ENCODE results near the gene TBC1D2. TPM values are rescaled to one million over a fixed set of nuclear protein-coding genes. Genes with fewer than 3 reads are reported as not detected.

Gene TBC1D2
- total and polyA plus RNA-seq, 2 of the 13 experiments (the other 11 are each of a cell fraction or from before 2014, with no cell fraction given), result 2.0 to 2.8 TPM

- peaks cover 5% of the 10 kb centered on the region; the same call in 1 of the 2 replicates for H4K20me1 ChIP-seq (ENCODE audit: insufficient read depth, low read length)
- intact Hi-C loops (cut with micrococcal nuclease; ENCODE audit: unreplicated experiment), result no loop called here
Observed at GRCh38 chr9:98172604-98173003, 82.8 kb downstream of the TBC1D2 start.

More at GRCh38 chr9:98172604-98173003, 82.8 kb downstream of the TBC1D2 start:
- Histone ChIP-seq H3K9me3 (ENCODE audit: low read length) (no peaks in the 10 kb centered on the region), H3K4me2 (ENCODE audit: low read depth, low read length) (no peak overlapping the region), H3K36me3 (replicated peaks in 1 of 2; ENCODE audit: control insufficient read depth in 1 of 2, insufficient read depth in 2 of 2, low read length in 2 of 2) (no peaks in the 10 kb centered on the region), H3K9ac (ENCODE audit: insufficient read depth, low read depth, low read length) (no peak overlapping the region), H3K4me3 (replicated peaks in 1 of 3; ENCODE audit: insufficient read depth in 1 of 3, low read depth in 2 of 3, low read length in 3 of 3) (no peak overlapping the region), H3K27ac (ENCODE audit: extremely low read length, insufficient read depth, low read length) (no peak overlapping the region), H3K79me2 (ENCODE audit: insufficient read depth, low read length) (peaks cover 53% of the 10 kb centered on the region), H2AFZ (ENCODE audit: low read length) (no peak overlapping the region), H3K27me3 (ENCODE audit: control insufficient read depth in 1 of 2, insufficient read depth in 2 of 2, low read length in 2 of 2) (no peaks in the 10 kb centered on the region), H3K4me1 (ENCODE audit: insufficient read depth, low read length) (peaks cover 81% of the 10 kb centered on the region)
- CTCF ChIA-PET (ENCODE audit: low intra/inter-chr PET ratio, low total read pairs), result no interaction called here
- TF ChIP-seq ZFX (CRISPR knock-in tag; IDR thresholded peaks at IDR 0.05; ENCODE audit: low read depth), result peak; percentile 22; the same call in 1 of the 2 replicates
- no peak for TF ChIP-seq ARID4A (CRISPR knock-in tag; IDR thresholded peaks at IDR 0.05; ENCODE audit: borderline replicate concordance)
- no peak for TF ChIP-seq ZNF432 (CRISPR knock-in tag; IDR thresholded peaks at IDR 0.05; ENCODE audit: borderline replicate concordance)
- TF ChIP-seq SIX4 (CRISPR knock-in tag; IDR thresholded peaks at IDR 0.05), result peak; percentile 80
- TF ChIP-seq TFAP4 (IDR thresholded peaks at IDR 0.05; ENCODE audit: borderline replicate concordance, low read depth), result 0 out of 2 replicates have a peak, but pooled peaks have one; percentile 9
- TF ChIP-seq SIX1 (CRISPR knock-in tag; IDR thresholded peaks at IDR 0.05; ENCODE audit: borderline replicate concordance), result peak; percentile 82; the same call in 1 of the 2 replicates
- TF ChIP-seq ZNF550 (CRISPR knock-in tag; IDR thresholded peaks at IDR 0.05; ENCODE audit: borderline replicate concordance), result no peak
- ATAC-seq, result no peak
- DNase-seq (ENCODE audit: low spot score), result peak; percentile 40
- FAIRE-seq, result no peak
- POLR2A ChIA-PET, result interaction anchor here (1.1 kb wide), 1 partner anchor 116 kb away, joined by 3 read pairs; the partner anchor contains the start of gene NANS
- in situ Hi-C loops (cut with HindIII; ENCODE audit: extremely low pct_ligation_motif_present, low pct_unique_long_range_greater_than_20kb), result no loop called here
- WGBS (ENCODE audit: low lambda C conversion rate), result 83% methylated on average over 3 of the region's 3 CpGs
- BruUV-seq (replicated peaks), result no TSS peak

Measured in HepG2 (cell line).